Stimulated activated CD8-positive, alpha-beta memory T cell treated with anti-CD3 and anti-CD28 coated beads, Interleukin-7, amount 100 ng/mL, for 48 hours (primary cell): ENCODE measurements around the gene BGN.

Source experiments
- DNase-seq, 2 donors: peaks; one replicate each; pipeline ENCODE4 v3.0.0-alpha.2; 2020; ENCODE audit warnings: low read depth in 1 of 2; ENCODE audit errors: extremely low read depth in 1 of 2

The BGN gene

GRCh38 chrX:153524234-153524633, 29.5 kb downstream of the BGN start:
- DNase-seq: no peak

GRCh38 chrX:153525451-153525850, 30.7 kb downstream of the BGN start:
- no peak for DNase-seq

GRCh38 chrX:153526042-153526441, 31.3 kb downstream of the BGN start:
- no peak for DNase-seq

GRCh38 chrX:153526801-153527200, 32.0 kb downstream of the BGN start:
- no peak for DNase-seq

GRCh38 chrX:153527208-153527607, 32.4 kb downstream of the BGN start:
- no peak for DNase-seq

- no peak for DNase-seq
Observed at GRCh38 chrX:153530411-153531129, 35.8 kb downstream of the BGN start.

- no peak for DNase-seq
Observed at GRCh38 chrX:153533091-153533490, 38.3 kb downstream of the BGN start.

- DNase-seq: no peak
Observed at GRCh38 chrX:153537080-153537479, 42.3 kb downstream of the BGN start.

- no peak for DNase-seq
Observed at GRCh38 chrX:153537526-153538295, 42.9 kb downstream of the BGN start.

GRCh38 chrX:153538424-153538823, 43.6 kb downstream of the BGN start:
- no peak for DNase-seq

GRCh38 chrX:153539171-153539978, 44.6 kb downstream of the BGN start:
- DNase-seq: peak; percentile 10

- no peak for DNase-seq
Observed at GRCh38 chrX:153539979-153540358, 45.2 kb downstream of the BGN start.

GRCh38 chrX:153544727-153545126, 49.9 kb downstream of the BGN start:
- no peak for DNase-seq

- no peak for DNase-seq
Observed at GRCh38 chrX:153546386-153546785, 51.6 kb downstream of the BGN start.

- no peak for DNase-seq
Observed at GRCh38 chrX:153547195-153547594, 52.4 kb downstream of the BGN start.

GRCh38 chrX:153549231-153549630, 54.5 kb downstream of the BGN start:
- no peak for DNase-seq

- DNase-seq: no peak
Observed at GRCh38 chrX:153549807-153550206, 55.0 kb downstream of the BGN start.

GRCh38 chrX:153551135-153551534, 56.4 kb downstream of the BGN start:
- DNase-seq: no peak

GRCh38 chrX:153554519-153555167, 59.9 kb downstream of the BGN start:
- DNase-seq: peak in 1 of 2 donors; percentile 13

GRCh38 chrX:153556767-153557166, 62.0 kb downstream of the BGN start:
- no peak for DNase-seq
